ENCODE results near the gene HOXD13. TPM values are rescaled to one million over a fixed set of nuclear protein-coding genes. Genes with fewer than 3 reads are reported as not detected.

HOXD13 gene
- total RNA-seq, 1 donor from 2014 or later, result not detected

DNA sequence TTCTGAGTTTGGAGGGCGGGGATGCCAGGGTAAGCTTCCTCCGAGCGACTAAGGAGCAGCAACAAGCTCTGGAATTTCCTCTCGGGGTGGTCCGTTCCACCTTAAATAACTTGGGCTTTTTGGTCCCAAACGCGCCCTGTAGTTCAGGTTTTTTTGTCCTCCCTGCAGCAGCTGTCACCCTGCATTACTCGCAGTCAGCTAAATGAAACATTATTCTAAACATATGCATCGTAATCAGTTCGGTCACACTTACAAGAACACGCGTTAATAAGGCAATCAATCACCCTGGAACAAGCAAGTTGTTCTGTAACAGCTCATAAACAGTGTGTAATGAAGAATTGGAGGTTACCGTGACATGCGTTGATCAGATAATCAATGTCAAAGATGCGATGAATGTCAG is 17.0 kb upstream of the HOXD13 start:
- peaks cover 89% of the 10 kb centered on the region for H3K27me3 ChIP-seq (ENCODE audit: control insufficient read depth, insufficient read depth, low read length)
- H3K4me3 ChIP-seq (ENCODE audit: low read depth, low read length), result no peak overlapping the region
- DNase-seq (ENCODE audit: low read depth), result no peak
- H3K36me3 ChIP-seq (ENCODE audit: control insufficient read depth, insufficient read depth, low read length), result no peaks in the 10 kb centered on the region
- TF ChIP-seq, protein P1, sequence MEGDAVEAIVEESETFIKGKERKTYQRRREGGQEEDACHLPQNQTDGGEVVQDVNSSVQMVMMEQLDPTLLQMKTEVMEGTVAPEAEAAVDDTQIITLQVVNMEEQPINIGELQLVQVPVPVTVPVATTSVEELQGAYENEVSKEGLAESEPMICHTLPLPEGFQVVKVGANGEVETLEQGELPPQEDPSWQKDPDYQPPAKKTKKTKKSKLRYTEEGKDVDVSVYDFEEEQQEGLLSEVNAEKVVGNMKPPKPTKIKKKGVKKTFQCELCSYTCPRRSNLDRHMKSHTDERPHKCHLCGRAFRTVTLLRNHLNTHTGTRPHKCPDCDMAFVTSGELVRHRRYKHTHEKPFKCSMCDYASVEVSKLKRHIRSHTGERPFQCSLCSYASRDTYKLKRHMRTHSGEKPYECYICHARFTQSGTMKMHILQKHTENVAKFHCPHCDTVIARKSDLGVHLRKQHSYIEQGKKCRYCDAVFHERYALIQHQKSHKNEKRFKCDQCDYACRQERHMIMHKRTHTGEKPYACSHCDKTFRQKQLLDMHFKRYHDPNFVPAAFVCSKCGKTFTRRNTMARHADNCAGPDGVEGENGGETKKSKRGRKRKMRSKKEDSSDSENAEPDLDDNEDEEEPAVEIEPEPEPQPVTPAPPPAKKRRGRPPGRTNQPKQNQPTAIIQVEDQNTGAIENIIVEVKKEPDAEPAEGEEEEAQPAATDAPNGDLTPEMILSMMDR (IDR thresholded peaks at IDR 0.05; ENCODE audit: insufficient read depth, low read length, poor library complexity, severe bottlenecking), result no peak

DNA sequence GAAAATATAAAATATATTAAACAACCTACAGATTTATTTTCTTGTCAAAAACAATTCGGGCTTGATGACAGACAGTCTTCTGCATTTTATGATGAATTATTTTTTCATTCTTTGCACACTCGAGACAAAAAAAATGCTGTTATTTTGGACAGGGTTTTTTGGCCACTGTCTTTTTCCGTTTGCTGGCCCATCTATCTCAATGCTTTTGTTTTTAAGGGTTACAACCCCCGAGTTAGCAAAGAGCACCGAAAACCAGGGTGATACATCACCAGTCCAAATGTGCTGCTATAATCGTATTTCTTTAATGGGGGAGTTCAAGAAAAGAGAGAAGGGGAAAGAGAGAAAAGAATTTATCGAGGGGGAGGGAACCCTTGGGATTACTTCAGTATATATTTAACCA is 16.5 kb upstream of the HOXD13 start:
- TF ChIP-seq, protein P1 (IDR thresholded peaks at IDR 0.05; ENCODE audit: insufficient read depth, low read length, poor library complexity, severe bottlenecking), result no peak

DNA sequence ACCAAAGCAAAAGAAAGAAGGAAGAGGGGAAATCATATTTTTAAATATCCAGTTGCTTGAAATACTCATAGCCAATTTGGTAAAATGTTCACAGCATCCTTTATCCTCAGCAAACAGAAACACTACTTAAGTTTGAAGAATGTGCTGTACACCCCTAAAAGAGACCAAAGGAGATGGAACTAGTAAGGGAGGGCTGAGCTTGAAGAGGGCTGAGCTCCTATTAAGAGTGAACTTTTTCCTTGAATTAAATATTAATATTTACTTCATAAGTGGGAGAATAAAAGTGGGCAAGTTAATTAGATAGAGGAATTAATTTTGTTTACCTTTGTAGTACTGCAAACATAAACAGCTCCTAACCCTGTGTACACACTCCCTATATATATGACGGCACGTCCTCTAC is 15.7 kb upstream of the HOXD13 start:
- DNase-seq (ENCODE audit: low read depth), result no peak
- Histone ChIP-seq H3K27me3 (ENCODE audit: control insufficient read depth, insufficient read depth, low read length) (peaks cover 89% of the 10 kb centered on the region), H3K4me3 (ENCODE audit: low read depth, low read length) (no peak overlapping the region), H3K36me3 (ENCODE audit: control insufficient read depth, insufficient read depth, low read length) (no peaks in the 10 kb centered on the region)
- TF ChIP-seq, protein P1 (IDR thresholded peaks at IDR 0.05; ENCODE audit: insufficient read depth, low read length, poor library complexity, severe bottlenecking), result no peak

More for the DNA sequence above, 16.5 kb upstream of the HOXD13 start:
- Histone ChIP-seq H3K36me3 (ENCODE audit: control insufficient read depth, insufficient read depth, low read length) (no peaks in the 10 kb centered on the region), H3K27me3 (ENCODE audit: control insufficient read depth, insufficient read depth, low read length) (peaks cover 89% of the 10 kb centered on the region), H3K4me3 (ENCODE audit: low read depth, low read length) (no peak overlapping the region)
- DNase-seq (ENCODE audit: low read depth), result no peak

DNA sequence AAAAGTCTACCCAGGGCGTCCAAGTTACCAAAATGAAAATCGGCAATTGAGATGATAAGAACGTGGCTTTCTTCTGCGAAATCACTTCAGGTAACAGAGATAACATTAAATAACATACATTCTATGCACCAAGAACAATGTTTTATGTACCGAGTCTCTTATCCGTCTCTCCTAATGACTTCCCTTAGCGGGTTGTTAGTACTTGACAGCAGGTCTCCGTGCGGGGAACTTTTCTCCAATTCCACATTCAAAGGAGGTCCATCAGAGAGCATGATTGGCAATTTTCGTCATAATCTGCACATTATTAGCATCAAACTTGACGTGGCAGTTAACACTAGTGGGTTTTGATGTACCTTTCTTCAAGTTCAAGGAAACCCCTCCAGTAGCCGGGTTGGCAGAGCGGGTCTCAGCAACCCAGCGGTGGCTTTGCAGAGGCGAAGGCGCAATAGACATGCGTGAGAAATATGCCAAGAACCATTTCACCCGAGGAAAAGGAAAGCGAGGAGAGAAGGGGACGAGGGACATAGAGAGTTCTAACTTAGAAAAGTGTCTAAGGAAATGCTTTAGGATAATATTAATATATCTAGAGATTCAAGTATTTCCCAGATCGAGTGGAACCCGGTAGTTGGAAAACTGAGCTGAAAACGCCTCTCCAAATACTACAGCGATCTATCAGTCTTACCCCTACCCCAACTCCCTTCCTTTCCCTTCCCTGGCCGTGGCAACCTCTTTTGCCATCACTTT is 13.8 kb upstream of the HOXD13 start:
- Histone ChIP-seq H3K36me3 (ENCODE audit: control insufficient read depth, insufficient read depth, low read length) (no peaks in the 10 kb centered on the region), H3K27me3 (ENCODE audit: control insufficient read depth, insufficient read depth, low read length) (peaks cover 89% of the 10 kb centered on the region), H3K4me3 (ENCODE audit: low read depth, low read length) (no peak overlapping the region)
- no peak for DNase-seq (ENCODE audit: low read depth)
- TF ChIP-seq, protein P1 (IDR thresholded peaks at IDR 0.05; ENCODE audit: insufficient read depth, low read length, poor library complexity, severe bottlenecking), result no peak

DNA sequence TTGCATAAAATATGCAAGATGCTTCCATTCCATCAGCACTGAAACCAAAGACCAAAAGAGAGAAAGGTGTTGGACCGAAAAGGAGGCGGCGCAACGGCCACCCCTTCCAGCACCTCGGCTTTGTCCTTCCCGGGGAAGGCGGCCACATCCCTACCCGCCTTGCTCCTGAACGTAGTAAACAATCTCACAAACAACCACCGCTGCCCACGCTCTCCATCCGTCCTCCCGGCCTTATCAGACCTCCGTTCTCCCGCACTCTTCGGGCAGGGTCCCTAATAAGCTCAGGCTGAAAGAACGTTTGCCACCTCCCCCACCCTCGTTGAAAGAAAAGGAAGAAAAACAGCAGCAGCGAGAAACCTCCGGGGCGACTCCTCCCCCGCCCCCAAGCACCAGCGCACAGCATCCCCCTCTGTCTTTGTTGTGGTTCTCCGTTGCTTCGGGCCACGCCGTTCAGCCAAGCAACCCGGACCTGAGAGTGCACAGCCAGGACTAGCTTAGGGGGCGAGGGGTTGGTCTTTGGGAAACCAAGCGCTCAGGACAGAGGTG is 13.2 kb upstream of the HOXD13 start:
- peaks cover 89% of the 10 kb centered on the region for H3K27me3 ChIP-seq (ENCODE audit: control insufficient read depth, insufficient read depth, low read length)
- no peak overlapping the region for H3K4me3 ChIP-seq (ENCODE audit: low read depth, low read length)
- no peak for DNase-seq (ENCODE audit: low read depth)
- no peaks in the 10 kb centered on the region for H3K36me3 ChIP-seq (ENCODE audit: control insufficient read depth, insufficient read depth, low read length)
- TF ChIP-seq, protein P1 (IDR thresholded peaks at IDR 0.05; ENCODE audit: insufficient read depth, low read length, poor library complexity, severe bottlenecking), result no peak
